DOHH2 (cell line): ENCODE data around the gene EFNB1.

Experiments
- H3F3A ChIP-seq: fragments of 200-600 bp; sonication (generic), shearing (Covaris generic); 2 replicates; pipeline ENCODE4 v1.6.0; 2016; ENCODE audit warnings: antibody characterized with exemption, mild to moderate bottlenecking; ENCODE audit not compliant: control insufficient read depth, insufficient read depth
- H3K27ac ChIP-seq: fragments of 200-600 bp; sonication (generic); 2 replicates; pipeline ENCODE4 v1.5.1; 2014; ENCODE audit warnings: low read depth, mild to moderate bottlenecking, low read length, moderate library complexity
- H3K27me3 ChIP-seq: fragments of 200-600 bp; sonication (generic); 2 replicates; pipeline ENCODE4 v1.6.1; 2014; ENCODE audit warnings: mild to moderate bottlenecking, low read length, mixed read lengths; ENCODE audit not compliant: control insufficient read depth
- H3K36me3 ChIP-seq: fragments of 200-600 bp; sonication (generic); 2 replicates; pipeline ENCODE4 v1.6.1; 2014; ENCODE audit warnings: mild to moderate bottlenecking, low read length, moderate library complexity, mixed read lengths; ENCODE audit not compliant: control insufficient read depth
- H3K4me1 ChIP-seq: fragments of 200-600 bp; sonication (generic); 2 replicates; pipeline ENCODE4 v1.6.1; 2014; ENCODE audit warnings: mild to moderate bottlenecking, low read length, mixed read lengths; ENCODE audit not compliant: control insufficient read depth
- H3K4me2 ChIP-seq: fragments of 200-600 bp; sonication (generic); 2 replicates; pipeline ENCODE4 v1.6.0; 2014; ENCODE audit warnings: mild to moderate bottlenecking, low read length, moderate library complexity
- H3K4me3 ChIP-seq: fragments of 200-600 bp; sonication (generic); 2 replicates; pipeline ENCODE4 v1.5.1; 2014; ENCODE audit warnings: mild to moderate bottlenecking, low read length, mixed read lengths
- H3K79me2 ChIP-seq: fragments of 200-600 bp; sonication (generic); 2 replicates; pipeline ENCODE4 v1.6.1; 2014; ENCODE audit warnings: mild to moderate bottlenecking, low read length, mixed read lengths; ENCODE audit not compliant: control insufficient read depth
- H3K9me2 ChIP-seq: fragments of 200-600 bp; sonication (generic); replicated peaks from 2 replicates; pipeline ENCODE4 v1.6.1; 2014; ENCODE audit warnings: mild to moderate bottlenecking, low read length, mixed read lengths; ENCODE audit not compliant: control insufficient read depth
- H3K9me3 ChIP-seq: fragments of 200-600 bp; sonication (generic); 2 replicates; pipeline ENCODE4 v1.6.1; 2014; ENCODE audit warnings: antibody characterized with exemption, low read length, mixed read lengths; ENCODE audit not compliant: control insufficient read depth, insufficient read depth
- H4K20me1 ChIP-seq: fragments of 200-600 bp; sonication (generic); 2 replicates; pipeline ENCODE4 v1.6.0; 2014; ENCODE audit warnings: low read depth, mild to moderate bottlenecking, antibody characterized with exemption, low read length, moderate library complexity; ENCODE audit not compliant: control insufficient read depth, insufficient read depth
- CTCF ChIP-seq: fragments of 200-600 bp; sonication (generic); IDR thresholded peaks from one replicate; pipeline ENCODE4 v1.5.1; 2014; ENCODE audit warnings: antibody characterized with exemption, mild to moderate bottlenecking, low read depth, low read length; ENCODE audit not compliant: poor library complexity, severe bottlenecking
- EZH2phosphoT487 ChIP-seq: fragments of 200-600 bp; sonication (generic); IDR thresholded peaks from 2 replicates; pipeline ENCODE4 v1.6.1; 2017; ENCODE audit warnings: borderline replicate concordance, mild to moderate bottlenecking, antibody characterized with exemption, low read length, moderate library complexity, mixed read lengths

The EFNB1 gene

GRCh38 chrX:68820476-68821110 is 8.2 kb upstream of the EFNB1 start:
- no peaks in the 10 kb centered on the region for H3K9me2 ChIP-seq

GRCh38 chrX:68821616-68822015 is 7.2 kb upstream of the EFNB1 start:
- Histone ChIP-seq H3K27me3 (no peaks in the 10 kb centered on the region), H3K79me2 (no peaks in the 10 kb centered on the region), H3K9me3 (no peaks in the 10 kb centered on the region), H4K20me1 (no peaks in the 10 kb centered on the region), H3K4me3 (no peak overlapping the region), H3K27ac (no peak overlapping the region), H3K36me3 (no peaks in the 10 kb centered on the region), H3K9me2 (no peaks in the 10 kb centered on the region), H3F3A (no peaks in the 10 kb centered on the region), H3K4me1 (no peaks in the 10 kb centered on the region), H3K4me2 (no peak overlapping the region)
- TF ChIP-seq CTCF (no peak), EZH2phosphoT487 (no peak)

More at GRCh38 chrX:68820476-68821110, 8.2 kb upstream of the EFNB1 start:
- Histone ChIP-seq H3K9me3 (no peaks in the 10 kb centered on the region), H3K79me2 (no peaks in the 10 kb centered on the region), H4K20me1 (no peaks in the 10 kb centered on the region), H3K4me2 (no peak overlapping the region), H3F3A (no peaks in the 10 kb centered on the region), H3K4me1 (no peaks in the 10 kb centered on the region), H3K27me3 (no peaks in the 10 kb centered on the region), H3K36me3 (no peaks in the 10 kb centered on the region), H3K4me3 (no peak overlapping the region), H3K27ac (no peak overlapping the region)
- TF ChIP-seq EZH2phosphoT487 = no peak
- TF ChIP-seq CTCF = no peak

GRCh38 chrX:68822641-68823410 is 6.0 kb upstream of the EFNB1 start:
- Histone ChIP-seq H3K4me2 (no peak overlapping the region), H3K36me3 (no peaks in the 10 kb centered on the region), H4K20me1 (no peaks in the 10 kb centered on the region), H3K9me3 (no peaks in the 10 kb centered on the region), H3K4me1 (no peaks in the 10 kb centered on the region; the same call in 1 of the 2 replicates), H3K79me2 (no peaks in the 10 kb centered on the region), H3K9me2 (no peaks in the 10 kb centered on the region), H3K27me3 (no peaks in the 10 kb centered on the region), H3K4me3 (no peak overlapping the region), H3K27ac (no peak overlapping the region), H3F3A (no peaks in the 10 kb centered on the region)
- TF ChIP-seq EZH2phosphoT487 (no peak), CTCF (peak; percentile 35)
